SU-DHL-6 (cell line): ENCODE results near the gene KAZN.

Source experiments
- H2AFZ ChIP-seq: fragments of 200-600 bp; sonication (generic); 2 replicates; pipeline ENCODE4 v1.6.1; 2014; ENCODE audit warnings: low read depth, mild to moderate bottlenecking, moderate library complexity, mixed read lengths, antibody characterized with exemption, low read length; ENCODE audit not compliant: severe bottlenecking
- H3F3A ChIP-seq: fragments of 200-600 bp; shearing (Covaris generic); 2 replicates; pipeline ENCODE4 v1.6.0; 2016; ENCODE audit warnings: antibody characterized with exemption, mild to moderate bottlenecking; ENCODE audit not compliant: insufficient read depth
- H3K27ac ChIP-seq: fragments of 200-600 bp; sonication (generic); 2 replicates; pipeline ENCODE4 v1.5.1; 2016; ENCODE audit warnings: low read depth, mild to moderate bottlenecking, low read length, moderate library complexity, mixed read lengths
- H3K27me3 ChIP-seq: fragments of 200-600 bp; sonication (generic), shearing (Covaris generic); 2 replicates; pipeline ENCODE4 v1.6.0; 2014; ENCODE audit warnings: mild to moderate bottlenecking, low read length
- H3K36me3 ChIP-seq: fragments of 200-600 bp; sonication (generic); 2 replicates; pipeline ENCODE4 v1.6.1; 2014; ENCODE audit warnings: mild to moderate bottlenecking, low read length, mixed read lengths
- H3K4me2 ChIP-seq: fragments of 300-600, 200-600 bp; shearing (Covaris generic), sonication (generic); 2 replicates; pipeline ENCODE4 v1.6.0; 2014; ENCODE audit warnings: low read length, low read depth, mild to moderate bottlenecking; ENCODE audit not compliant: poor library complexity, severe bottlenecking
- H3K4me3 ChIP-seq: fragments of 200-600 bp; sonication (generic); 2 replicates; pipeline ENCODE4 v1.5.1; 2014; ENCODE audit warnings: antibody characterized with exemption, low read length, mild to moderate bottlenecking, mixed read lengths; ENCODE audit not compliant: insufficient read depth, poor library complexity, severe bottlenecking
- H3K79me2 ChIP-seq: fragments of 200-600 bp; sonication (generic); 2 replicates; pipeline ENCODE4 v1.6.1; 2014; ENCODE audit warnings: mild to moderate bottlenecking, low read length, moderate library complexity; ENCODE audit not compliant: insufficient read depth
- H3K9ac ChIP-seq: fragments of 200-600 bp; sonication (generic); 2 replicates; pipeline ENCODE4 v1.7.0; 2014; ENCODE audit warnings: mild to moderate bottlenecking, low read length
- H3K9me2 ChIP-seq: fragments of 200-600 bp; sonication (generic); replicated peaks from 2 replicates; pipeline ENCODE4 v1.6.1; 2014; ENCODE audit warnings: low read length; ENCODE audit not compliant: insufficient read depth
- H3K9me3 ChIP-seq: fragments of 200-600 bp; sonication (generic); 2 replicates; pipeline ENCODE4 v1.6.1; 2014; ENCODE audit warnings: low read length, mixed read lengths; ENCODE audit not compliant: insufficient read depth
- H4K20me1 ChIP-seq: fragments of 200-600 bp; sonication (generic); 2 replicates; pipeline ENCODE4 v1.6.1; 2014; ENCODE audit warnings: low read depth, mild to moderate bottlenecking, antibody characterized with exemption, low read length, moderate library complexity, mixed read lengths
- EZH2phosphoT487 ChIP-seq: fragments of 200-600 bp; sonication (generic), shearing (Covaris generic); conservative IDR thresholded peaks from 2 replicates; pipeline ENCODE4 v1.6.1; 2018; ENCODE audit warnings: mild to moderate bottlenecking, antibody characterized with exemption, low read length, moderate library complexity, mixed read lengths
- TF ChIP-seq, protein P1 (sequence below): fragments of 200-600 bp; sonication (generic); IDR thresholded peaks from one replicate; pipeline ENCODE4 v1.5.1; 2017; ENCODE audit warnings: antibody characterized with exemption, mild to moderate bottlenecking, low read length, moderate library complexity; ENCODE audit not compliant: insufficient read depth, poor library complexity, severe bottlenecking

KAZN gene

DNA sequence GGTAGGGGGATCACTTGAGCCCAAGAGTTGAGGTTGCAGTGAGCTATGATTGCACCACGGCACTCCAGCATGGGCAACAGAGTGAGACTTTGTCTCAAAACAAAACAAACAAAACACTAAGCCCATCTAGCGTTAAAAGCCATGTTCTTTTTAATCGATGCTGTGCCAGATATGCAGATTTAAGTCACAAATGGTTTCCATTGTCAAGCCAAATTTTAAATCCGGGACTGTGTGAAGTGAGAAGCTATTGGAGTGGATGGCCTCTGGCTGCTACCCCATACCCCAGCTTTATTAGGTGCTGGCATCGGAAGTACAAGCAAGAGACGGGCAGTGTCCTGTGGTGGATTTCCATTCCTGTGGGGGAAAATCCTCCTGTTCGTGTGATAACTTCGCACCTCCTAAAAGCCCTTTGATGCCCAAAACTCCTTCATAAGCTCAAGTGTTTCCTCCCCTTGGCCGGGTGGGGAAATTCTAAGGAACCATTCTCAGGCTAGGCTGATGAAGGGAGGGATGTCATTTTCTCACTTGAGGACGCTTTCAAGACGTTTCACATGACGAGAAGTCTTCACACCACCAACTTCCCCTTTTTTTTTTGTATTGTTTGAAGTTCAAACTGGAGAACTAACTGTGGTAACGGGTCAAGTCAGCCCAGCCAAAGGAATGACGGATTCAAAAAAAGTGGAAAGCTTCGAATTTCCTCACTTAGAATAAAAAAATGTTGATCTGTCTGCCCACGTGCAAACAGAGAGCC is 140.8 kb downstream of the KAZN start:
- Histone ChIP-seq H4K20me1 (no peaks in the 10 kb centered on the region), H3K27me3 (no peaks in the 10 kb centered on the region), H2AFZ (no peak overlapping the region), H3K27ac (no peak overlapping the region), H3K79me2 (no peaks in the 10 kb centered on the region), H3K4me2 (no peak overlapping the region), H3K36me3 (no peaks in the 10 kb centered on the region), H3F3A (no peaks in the 10 kb centered on the region), H3K4me3 (no peak overlapping the region), H3K9me2 (no peaks in the 10 kb centered on the region), H3K9me3 (no peaks in the 10 kb centered on the region), H3K9ac (no peak overlapping the region)
- no peak for TF ChIP-seq EZH2phosphoT487
- TF ChIP-seq, protein P1, sequence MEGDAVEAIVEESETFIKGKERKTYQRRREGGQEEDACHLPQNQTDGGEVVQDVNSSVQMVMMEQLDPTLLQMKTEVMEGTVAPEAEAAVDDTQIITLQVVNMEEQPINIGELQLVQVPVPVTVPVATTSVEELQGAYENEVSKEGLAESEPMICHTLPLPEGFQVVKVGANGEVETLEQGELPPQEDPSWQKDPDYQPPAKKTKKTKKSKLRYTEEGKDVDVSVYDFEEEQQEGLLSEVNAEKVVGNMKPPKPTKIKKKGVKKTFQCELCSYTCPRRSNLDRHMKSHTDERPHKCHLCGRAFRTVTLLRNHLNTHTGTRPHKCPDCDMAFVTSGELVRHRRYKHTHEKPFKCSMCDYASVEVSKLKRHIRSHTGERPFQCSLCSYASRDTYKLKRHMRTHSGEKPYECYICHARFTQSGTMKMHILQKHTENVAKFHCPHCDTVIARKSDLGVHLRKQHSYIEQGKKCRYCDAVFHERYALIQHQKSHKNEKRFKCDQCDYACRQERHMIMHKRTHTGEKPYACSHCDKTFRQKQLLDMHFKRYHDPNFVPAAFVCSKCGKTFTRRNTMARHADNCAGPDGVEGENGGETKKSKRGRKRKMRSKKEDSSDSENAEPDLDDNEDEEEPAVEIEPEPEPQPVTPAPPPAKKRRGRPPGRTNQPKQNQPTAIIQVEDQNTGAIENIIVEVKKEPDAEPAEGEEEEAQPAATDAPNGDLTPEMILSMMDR = no peak

DNA sequence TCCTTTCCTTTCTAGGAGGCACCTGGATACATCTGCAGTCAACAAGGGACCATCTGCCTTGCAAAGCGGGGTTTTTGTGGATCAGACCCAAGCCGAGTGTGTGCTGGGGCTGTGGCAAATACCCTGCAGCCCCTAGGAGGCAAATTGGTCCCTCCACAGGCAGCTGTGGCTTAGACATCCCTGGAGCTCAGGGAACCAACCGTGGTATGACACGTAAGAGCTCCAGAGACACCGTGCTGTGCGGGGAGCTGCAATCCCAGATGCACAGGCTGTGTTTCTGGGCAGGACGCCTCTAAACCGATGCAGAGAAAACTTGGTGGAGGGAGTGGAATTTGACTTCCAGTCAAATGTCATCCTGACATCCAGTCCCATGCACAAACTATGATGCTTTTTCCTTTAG is 141.5 kb downstream of the KAZN start:
- H3K27me3 ChIP-seq = no peaks in the 10 kb centered on the region
- H3K9ac ChIP-seq = no peak overlapping the region
- no peaks in the 10 kb centered on the region for H4K20me1 ChIP-seq
- no peak overlapping the region for H3K4me2 ChIP-seq
- TF ChIP-seq EZH2phosphoT487 = no peak
- TF ChIP-seq, protein P1 = no peak
- H3K27ac ChIP-seq = no peak overlapping the region
- no peaks in the 10 kb centered on the region for H3K9me2 ChIP-seq
- no peaks in the 10 kb centered on the region for H3K9me3 ChIP-seq
- H3F3A ChIP-seq = no peaks in the 10 kb centered on the region
- H3K36me3 ChIP-seq = no peaks in the 10 kb centered on the region
- no peak overlapping the region for H2AFZ ChIP-seq
- H3K79me2 ChIP-seq = no peaks in the 10 kb centered on the region
- no peak overlapping the region for H3K4me3 ChIP-seq

DNA sequence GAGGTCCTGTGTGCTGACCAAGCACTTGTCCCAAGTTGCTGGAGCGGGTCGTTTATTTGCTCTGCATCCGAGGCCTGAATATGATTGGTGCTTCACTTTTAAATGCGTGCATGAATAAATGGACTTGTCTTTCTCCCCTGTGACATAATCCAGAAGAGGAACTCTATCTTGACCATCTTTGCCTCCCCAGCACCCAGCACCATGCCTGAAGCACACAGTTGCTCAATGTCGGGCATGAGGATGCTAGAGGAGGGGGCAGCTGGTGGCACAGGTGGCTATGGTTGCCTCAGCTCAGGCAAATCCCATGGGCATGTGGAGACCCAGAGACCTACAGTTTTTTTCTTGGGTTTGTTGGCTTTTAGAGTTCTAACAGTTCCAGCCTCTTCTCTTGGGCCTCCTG is 142.6 kb downstream of the KAZN start:
- H2AFZ ChIP-seq = no peak overlapping the region
- H3K9me2 ChIP-seq = no peaks in the 10 kb centered on the region
- no peaks in the 10 kb centered on the region for H3K36me3 ChIP-seq
- H3K27me3 ChIP-seq = no peaks in the 10 kb centered on the region
- no peaks in the 10 kb centered on the region for H4K20me1 ChIP-seq
- H3K9me3 ChIP-seq = no peaks in the 10 kb centered on the region
- H3K4me3 ChIP-seq = no peak overlapping the region
- no peaks in the 10 kb centered on the region for H3F3A ChIP-seq
- H3K9ac ChIP-seq = no peak overlapping the region
- TF ChIP-seq EZH2phosphoT487 = no peak
- TF ChIP-seq, protein P1 = no peak
- no peak overlapping the region for H3K27ac ChIP-seq
- no peak overlapping the region for H3K4me2 ChIP-seq
- no peaks in the 10 kb centered on the region for H3K79me2 ChIP-seq
